ENCODE data around the gene GPD1L.

- TF ChIP-seq POLR2A (IDR thresholded peaks at IDR 0.05; ENCODE audit: low read depth, low read length) (no peak), USF2 (IDR thresholded peaks at IDR 0.05; ENCODE audit: borderline replicate concordance, low read depth, low read length) (no peak), NRF1 (conservative IDR thresholded peaks at IDR 0.05; ENCODE audit: low read depth, low read length) (no peak)
These were observed 13.2 kb upstream of the GPD1L start for GRCh38 chr3:32093204-32093603.

All from GM12878 (cell line).